Ishikawa (cell line): ENCODE measurements around the gene NRXN3.

Source experiments
- CEBPB ChIP-seq: IDR thresholded peaks from 2 replicates; pipeline ENCODE4 v1.6.1; 2012
- FOXM1 ChIP-seq: IDR thresholded peaks from 2 replicates; pipeline ENCODE4 v1.6.1; 2012; ENCODE audit warnings: low read depth, borderline replicate concordance
- TAF1 ChIP-seq: IDR thresholded peaks from 2 replicates; pipeline ENCODE4 v1.6.1; 2012; ENCODE audit warnings: low read depth, mild to moderate bottlenecking

DNA sequence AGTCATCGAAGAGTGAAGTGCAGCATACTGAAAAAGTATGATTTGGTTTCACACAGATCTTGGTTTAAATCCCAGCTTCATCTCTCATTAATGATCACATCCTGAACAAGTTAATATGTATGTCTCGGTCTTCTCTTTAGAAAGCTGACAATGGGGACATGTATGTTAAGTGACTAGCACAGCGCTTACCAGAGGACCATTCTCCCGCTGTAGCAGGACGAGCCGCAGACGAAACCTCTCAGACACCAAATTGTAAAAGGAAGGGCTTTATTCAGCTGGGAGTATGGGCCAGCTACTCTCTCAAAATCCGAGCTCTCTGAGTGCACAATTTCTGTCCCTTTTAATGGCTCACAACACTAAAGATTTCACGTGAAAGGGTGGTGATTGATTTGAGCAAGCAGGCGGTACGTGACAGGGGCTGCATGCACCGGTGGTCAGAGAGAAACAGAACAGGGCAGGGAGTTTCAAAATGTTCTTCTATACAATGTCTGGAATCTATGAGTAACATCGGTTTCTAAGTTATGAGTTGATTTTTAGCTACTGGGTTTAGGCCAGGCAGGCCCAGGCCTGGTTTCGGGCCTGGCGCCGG lies 1358.7 kb downstream of the NRXN3 start:
- TF ChIP-seq FOXM1 (no peak), CEBPB (no peak), TAF1 (no peak)
